Stimulated activated CD8-positive, alpha-beta memory T cell treated with anti-CD3 and anti-CD28 coated beads, Interleukin-15, amount 100 ng/mL, for 48 hours (primary cell): ENCODE data around the gene SHROOM3.

Source experiments
- DNase-seq, 2 donors: peaks; one replicate each; pipeline ENCODE4 v3.0.0-alpha.2; 2020; ENCODE audit warnings: low read depth in 2 of 2

SHROOM3 gene

DNA sequence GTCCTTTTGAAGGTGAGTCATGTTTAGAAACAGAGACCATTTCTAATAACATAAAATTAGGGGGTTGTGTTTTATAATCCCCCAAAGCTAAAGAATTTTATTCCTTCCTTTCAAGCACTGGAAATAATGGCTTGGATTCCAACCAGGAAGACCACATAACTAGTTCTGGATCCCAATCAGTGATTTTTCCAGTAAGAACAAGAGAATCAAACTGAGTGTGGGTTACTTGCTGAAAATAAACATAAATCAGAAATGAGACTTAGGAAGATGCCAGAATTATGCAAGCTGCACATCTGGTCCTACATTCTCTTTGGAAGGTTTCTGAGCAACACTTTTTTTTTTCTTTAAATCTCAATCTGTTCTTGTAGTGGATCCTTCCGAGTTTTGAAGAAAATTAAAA is 386.6 kb downstream of the SHROOM3 start:
- DNase-seq = no peak

GRCh38 chr4:76822303-76822702 is 387.3 kb downstream of the SHROOM3 start:
- DNase-seq = no peak

DNA sequence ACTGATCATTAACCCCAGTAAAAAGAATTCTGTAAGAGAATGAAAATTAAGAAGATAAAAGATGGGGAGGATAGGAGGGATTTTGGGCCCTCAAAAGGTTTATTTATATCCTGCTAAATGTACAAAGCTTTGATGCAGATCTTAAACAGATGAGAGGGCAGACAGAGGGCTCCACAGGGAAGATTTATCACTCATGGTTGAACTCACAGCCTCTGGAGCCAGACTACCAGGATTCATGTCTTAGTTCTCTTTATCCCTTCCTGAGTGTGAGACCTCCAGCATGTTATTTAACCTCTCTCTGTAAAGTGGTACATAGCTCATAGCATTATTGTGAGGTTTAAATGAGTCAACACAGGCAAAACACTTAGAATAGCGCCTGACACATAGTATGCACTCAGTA is 388.5 kb downstream of the SHROOM3 start:
- DNase-seq = no peak

DNA sequence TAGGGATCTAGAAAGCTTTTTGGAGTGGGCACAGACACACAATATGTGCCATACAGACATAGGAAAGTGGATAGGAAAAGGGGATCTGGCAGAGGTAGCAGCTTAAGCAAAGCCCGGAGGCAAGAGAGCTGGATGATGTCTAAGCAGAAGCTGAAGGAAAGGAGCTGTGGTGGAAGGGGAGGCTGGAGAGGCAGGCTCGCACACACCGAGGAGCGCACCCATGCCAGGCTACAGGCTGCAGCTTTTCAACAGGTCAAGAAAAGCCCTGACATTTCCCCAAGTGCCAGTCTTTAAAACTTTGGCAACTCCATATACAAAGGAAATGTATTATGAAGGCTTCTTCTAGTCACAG is 395.6 kb downstream of the SHROOM3 start:
- no peak for DNase-seq

GRCh38 chr4:76830964-76831703 is 396.1 kb downstream of the SHROOM3 start:
- no peak for DNase-seq

- no peak for DNase-seq
These were observed 396.8 kb downstream of the SHROOM3 start for GRCh38 chr4:76831711-76832373.
